Stimulated activated CD8-positive, alpha-beta memory T cell treated with anti-CD3 and anti-CD28 coated beads, Interleukin-2, amount 100 ng/mL, for 48 hours (primary cell): ENCODE measurements around the gene SH2D6.

ENCODE experiments used
- DNase-seq, 2 donors: peaks; one replicate each; pipeline ENCODE4 v3.0.0-alpha.2; 2020; ENCODE audit warnings: low read depth in 2 of 2

SH2D6 gene

DNA sequence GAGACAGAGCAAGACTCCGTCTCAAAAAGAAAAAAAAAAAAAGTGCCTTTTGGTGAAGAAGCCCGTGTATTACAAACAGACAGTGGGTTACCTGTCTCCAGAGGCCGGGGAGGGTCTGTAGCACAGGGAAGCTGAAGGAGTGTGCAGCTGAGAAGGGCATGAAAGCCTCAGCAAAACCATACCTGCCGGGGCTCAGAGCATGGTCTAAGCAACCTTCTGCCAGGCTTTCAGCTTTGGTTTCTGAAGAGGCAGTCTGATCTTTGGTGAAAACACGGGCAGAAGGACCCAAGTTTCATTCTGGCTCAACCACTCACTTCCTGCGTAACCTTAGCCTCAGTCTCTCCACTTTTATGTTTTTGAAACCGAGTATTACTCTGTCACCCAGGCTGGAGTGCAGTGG, 21.5 kb downstream of the SH2D6 start:
- DNase-seq: no peak

DNA sequence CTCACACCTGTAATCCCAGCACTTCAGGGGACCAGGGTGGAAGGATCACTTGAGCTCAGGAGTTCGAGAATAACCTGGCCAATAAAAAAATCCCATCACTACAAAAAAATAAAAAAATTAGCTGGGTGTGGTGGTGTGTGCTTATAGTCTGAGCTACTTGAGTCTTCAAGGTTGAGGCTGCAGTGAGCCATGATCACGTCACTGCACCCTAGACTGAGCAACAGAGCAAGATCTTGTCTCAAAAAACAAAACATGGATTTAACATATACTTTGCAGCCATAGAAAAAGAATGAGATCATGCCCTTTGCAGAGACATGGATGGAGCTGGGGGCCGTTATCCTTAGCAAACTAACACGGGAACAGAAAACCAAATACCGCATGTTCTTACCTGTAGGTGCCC, 22.2 kb downstream of the SH2D6 start:
- no peak for DNase-seq

DNA sequence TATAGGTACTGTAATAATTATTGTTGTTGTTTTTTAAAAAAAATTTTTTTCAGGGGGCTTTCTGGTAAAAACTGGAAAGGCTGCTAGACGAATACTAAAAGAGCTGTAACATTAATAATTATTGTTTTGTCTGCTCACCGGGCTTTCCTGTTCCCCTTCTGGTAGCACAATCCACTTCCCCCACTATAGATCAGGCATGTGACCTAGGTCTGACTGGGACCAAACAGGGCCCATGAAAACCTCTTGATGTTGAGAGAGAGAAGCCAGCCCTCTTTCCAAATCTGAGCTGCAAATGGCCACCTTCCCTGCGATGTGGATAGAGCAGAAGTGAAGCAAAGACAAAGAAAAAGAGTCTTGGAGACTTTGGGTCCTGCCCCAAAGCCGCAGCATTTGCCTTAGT, 23.4 kb downstream of the SH2D6 start:
- DNase-seq: no peak

DNA sequence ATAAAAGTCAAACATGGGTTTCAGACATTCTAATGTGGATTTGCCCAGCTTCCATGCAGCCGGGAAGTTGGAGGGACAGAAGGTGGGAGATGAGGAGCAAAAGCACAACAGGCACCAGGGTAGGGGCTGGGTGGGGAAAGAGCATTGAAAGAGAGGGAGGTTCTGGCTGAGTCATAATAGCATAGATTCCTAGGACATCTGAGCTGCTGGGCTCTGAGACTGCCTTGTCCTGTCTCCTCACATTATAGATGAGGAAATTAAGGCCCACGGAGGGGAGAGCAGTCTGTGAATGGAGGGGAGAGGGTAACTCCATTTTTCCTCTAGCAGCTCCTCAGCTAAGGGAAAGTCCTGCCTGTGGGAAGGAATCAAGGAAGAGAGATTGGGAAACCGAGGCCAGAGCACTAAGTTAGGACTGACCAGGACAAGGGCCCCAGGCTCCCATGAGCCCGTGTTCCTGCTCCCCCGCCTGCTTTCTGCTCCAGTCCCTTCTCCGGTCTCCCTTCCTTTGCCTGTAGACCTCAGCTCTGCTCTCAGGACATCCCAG, 26.2 kb downstream of the SH2D6 start:
- no peak for DNase-seq

DNA sequence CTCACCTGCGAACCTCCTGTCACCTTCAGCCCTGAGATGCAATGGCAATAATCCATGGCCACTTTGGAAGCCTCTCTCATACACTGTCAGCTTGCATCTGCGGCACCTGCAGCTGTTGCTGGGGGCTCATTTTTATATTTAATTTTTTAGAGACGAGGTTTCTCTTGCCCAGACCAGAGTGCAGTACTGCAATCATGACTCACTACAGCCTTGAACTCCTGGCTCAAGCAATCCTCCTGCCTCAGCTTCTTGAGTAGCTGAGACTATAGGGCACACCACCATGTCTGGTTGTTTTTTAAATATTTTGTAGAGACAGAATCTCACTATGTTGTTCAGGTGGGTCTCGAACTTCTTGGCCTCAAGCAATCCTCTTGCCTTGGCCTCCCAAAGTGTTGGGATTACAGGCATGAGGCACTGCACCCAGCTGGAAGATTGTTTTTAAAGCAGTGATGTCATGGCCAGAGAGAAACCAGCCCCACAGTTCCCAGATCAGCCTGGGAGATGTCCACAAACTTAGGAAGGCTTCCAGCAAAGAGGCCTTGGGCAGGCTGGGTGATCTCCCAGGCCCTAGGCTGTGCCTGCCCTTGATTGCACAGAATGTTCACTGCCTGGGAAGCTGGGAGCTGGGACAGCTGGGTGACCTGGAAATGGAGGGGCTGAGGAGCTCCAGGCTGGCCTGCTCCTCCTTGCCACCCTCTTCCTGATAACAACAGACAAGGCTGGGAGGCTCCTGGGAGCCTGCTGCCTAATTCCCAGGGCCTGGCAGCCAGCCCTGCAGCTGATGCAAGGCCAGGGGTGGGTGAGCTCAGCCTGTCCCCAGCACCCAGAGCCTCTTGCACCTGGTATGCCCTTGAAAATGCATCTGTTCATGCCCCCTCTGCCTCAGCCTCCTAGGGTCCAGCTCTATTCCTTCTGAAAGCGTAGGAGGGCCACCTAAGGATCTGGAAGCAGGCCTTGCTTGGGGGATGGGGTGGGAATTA, 27.1 kb downstream of the SH2D6 start:
- no peak for DNase-seq

DNA sequence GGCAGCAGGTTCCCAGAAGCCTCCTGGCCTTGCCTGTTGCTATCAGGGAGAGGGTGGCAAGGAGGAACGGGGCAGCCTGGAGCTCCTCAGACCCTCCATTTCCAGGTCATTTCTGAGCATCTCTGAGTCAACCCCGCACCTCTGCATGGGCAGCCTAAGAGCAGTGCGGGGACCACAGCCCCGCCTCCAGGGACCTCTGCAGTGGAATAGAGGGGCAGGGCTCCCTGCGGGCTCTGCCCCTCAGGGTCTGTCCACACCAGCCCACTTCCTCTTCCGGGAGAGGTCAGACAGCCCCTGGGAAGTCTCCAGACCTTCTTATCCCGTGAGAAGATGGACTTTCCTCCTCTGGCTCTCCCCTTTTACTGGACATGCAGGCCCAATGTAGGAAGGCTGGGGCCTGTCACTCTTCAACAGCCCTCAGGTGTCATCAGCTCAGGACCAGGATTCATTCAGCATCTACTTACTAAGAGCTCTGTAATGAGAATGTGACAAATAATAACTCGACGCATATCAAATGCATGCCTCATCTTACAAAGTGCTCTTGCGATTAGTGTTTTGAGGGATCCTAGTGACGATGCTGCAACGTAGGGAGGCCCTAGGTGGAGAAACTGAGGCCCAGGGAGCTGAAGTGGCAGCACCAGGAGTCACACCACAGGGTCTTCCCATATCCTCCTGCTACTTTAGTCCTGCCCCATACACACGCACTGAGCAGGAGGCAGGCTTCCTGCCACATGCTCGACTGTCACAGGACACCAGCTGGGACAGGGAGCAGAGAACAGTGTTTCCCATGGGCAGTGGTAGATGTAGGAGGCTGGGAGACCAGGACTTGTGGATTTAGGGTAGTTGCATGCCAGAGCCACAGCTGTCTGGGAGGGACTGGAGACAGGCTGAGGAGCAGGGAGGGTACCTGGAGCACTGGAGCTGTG, 28.0 kb downstream of the SH2D6 start:
- no peak for DNase-seq

DNA sequence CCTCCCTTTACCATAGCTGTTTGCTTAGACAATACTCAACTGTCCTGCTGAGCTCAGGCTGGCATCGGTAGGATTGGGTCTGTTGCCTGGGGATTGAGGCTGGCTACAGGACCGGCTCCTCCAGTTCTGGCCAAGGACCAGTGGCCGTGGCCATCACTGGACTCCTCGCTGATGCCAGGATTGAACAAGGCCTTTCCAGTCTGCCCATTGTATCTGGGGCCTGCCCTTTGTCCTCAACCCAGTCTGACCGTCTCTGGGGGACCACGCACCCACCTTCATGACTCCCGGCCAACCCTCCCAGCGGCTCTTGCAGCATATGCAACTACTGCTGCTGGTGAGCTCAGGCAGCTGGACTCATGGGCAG, 28.7 kb downstream of the SH2D6 start:
- no peak for DNase-seq

DNA sequence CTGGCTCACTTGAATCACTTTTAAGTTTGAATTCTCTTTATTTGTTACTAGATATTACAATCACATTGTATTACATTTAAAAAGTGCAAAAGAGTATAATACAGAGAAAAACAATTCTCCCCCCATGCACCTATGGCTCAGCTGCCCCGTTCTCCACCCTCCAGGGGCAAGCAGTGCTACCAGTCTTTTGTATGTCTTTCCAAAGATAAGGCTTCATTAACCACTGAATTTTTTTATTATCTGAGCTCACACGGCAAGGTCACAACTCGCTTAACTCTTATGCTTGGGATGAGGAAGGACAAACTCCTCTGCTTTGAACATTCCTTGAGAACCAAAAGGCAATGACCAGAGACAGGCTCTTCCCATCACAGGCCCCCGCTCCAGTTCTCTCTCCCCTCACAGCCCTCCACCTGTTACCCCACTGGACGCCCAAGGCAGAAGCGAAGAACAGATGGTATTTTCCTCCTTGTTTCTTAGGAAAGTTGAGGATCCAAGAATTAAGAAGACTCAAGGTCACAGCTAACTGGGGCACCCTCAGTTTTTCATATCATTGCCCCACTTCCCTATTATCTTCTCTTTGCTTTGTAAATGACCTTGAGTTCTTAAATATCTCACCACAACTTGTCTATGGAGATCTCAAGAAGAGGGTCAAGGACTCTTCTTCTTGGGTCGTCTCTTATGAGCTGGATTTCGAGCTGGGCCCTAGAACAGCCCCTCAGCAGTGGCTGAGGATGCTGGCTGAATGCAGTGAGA, 30.1 kb downstream of the SH2D6 start:
- no peak for DNase-seq

DNA sequence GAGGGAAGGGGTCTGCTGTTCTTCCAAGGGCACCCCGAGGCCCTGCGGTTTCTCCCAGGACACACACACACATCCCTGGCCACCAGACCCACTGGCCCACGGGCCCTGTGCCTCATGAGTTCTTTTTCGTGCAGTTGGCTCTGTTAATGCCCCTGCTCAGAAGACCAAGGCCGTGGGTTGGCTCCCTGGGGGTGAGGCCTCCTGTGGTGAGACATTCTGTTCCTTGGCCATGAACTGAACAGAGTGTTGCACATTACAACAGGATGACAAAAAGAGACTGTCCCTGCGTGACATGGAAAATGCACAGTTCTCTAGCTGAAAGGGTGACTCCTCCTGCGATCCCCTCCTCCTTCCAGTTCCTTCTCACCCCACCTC, 30.7 kb downstream of the SH2D6 start:
- no peak for DNase-seq

DNA sequence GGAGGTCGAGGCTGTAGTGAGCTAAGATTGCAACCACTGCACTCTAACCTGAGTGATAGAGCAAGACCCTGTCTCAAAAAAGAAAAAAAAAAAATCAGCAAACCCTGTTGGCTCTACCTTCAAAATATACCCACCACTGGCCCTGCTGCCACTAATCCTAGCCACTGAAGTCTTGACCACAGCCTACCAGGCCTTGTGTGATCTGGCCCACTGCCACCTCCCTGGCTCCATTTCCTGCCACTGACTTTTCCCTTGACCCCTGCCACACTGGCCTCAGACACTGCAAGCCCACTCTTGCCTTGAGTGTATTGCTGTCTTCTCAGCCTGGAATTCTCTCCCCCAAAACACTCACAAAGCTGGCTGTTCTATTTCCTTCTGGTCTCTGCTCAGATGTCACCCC, 33.7 kb downstream of the SH2D6 start:
- DNase-seq: no peak

DNA sequence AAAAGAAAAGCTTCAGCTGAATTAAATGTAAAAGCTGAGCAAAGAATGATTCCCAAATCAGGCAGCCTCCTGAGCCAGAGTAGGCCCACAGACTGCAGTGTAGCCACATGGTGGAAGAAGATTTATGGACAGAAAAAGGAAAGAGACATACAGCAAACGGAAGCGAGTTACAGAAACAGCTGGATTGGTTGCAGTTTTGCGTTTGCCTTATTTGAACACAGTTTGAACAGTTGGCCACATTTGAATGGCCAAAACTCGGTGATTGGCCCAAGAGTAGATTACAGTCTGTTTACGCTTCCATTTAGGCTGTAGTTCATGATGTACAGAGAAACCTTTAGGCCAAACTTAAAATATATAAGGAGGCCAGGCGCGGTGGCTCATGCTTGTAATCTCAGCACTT, 35.1 kb downstream of the SH2D6 start:
- no peak for DNase-seq

DNA sequence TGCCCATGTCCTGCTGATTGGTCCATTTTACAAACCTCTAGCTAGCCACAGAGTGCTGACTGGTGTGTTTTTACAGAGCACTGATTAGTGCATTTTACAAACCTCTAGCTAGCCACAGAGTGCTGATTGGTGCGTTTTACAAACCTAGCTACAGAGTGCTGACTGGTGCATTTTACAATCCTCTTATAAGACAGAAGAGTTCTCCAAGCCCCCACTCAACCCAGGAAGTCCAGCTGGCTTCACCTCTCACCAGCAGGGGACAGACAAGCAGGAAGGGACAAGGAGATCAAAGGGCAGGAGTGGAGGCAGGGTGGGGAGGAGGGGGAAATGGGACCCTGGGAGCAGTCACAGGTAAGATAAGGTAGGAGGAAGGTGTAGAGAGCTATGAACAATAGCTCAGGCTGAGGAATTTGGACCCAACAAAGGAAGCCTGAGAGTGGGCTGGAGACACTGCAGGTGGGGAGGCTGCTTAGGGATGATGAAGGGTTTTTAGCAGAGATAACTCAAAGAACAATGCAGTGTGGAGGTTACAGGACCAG, 37.1 kb downstream of the SH2D6 start:
- DNase-seq: no peak

DNA sequence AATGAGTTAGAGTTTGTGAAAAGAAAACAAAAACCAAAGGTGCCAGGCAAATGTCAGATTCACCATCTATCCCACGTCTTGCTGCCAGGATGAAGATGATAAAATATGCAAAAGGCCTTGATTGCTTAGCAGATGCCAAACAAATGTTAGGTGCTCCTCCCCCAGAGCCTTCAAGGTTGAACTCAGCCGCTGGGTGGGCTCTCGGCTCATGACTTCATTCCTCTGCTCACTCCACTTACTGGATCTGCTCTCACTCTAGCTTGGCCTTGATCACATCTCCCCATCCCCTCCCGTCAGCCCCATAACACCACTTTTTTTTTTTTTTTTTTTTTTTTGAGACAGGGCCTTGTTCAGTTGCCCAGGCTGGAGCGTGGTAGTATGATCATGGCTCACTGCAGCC, 38.5 kb downstream of the SH2D6 start:
- DNase-seq: no peak

DNA sequence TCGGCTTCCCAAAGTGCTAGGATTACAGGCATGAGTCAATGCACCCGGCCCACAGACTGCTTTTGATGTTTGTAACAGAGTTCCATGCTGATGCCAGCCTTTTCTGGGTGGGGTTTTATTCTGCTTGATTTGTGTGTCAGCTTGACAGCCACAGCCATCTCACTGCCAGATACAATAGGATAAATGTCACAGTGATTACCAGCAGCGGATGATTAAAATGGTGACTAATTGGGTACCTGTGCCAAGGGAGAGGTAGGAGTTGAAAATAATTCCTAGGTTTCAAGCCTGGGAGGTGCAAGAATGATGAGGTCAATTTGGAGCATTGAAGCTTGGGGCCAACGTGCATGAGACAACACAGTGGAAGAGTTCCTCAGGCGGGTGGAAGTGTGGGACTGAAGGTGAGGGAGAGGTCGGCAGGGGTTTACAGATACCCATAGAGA, 39.4 kb downstream of the SH2D6 start:
- DNase-seq: no peak

DNA sequence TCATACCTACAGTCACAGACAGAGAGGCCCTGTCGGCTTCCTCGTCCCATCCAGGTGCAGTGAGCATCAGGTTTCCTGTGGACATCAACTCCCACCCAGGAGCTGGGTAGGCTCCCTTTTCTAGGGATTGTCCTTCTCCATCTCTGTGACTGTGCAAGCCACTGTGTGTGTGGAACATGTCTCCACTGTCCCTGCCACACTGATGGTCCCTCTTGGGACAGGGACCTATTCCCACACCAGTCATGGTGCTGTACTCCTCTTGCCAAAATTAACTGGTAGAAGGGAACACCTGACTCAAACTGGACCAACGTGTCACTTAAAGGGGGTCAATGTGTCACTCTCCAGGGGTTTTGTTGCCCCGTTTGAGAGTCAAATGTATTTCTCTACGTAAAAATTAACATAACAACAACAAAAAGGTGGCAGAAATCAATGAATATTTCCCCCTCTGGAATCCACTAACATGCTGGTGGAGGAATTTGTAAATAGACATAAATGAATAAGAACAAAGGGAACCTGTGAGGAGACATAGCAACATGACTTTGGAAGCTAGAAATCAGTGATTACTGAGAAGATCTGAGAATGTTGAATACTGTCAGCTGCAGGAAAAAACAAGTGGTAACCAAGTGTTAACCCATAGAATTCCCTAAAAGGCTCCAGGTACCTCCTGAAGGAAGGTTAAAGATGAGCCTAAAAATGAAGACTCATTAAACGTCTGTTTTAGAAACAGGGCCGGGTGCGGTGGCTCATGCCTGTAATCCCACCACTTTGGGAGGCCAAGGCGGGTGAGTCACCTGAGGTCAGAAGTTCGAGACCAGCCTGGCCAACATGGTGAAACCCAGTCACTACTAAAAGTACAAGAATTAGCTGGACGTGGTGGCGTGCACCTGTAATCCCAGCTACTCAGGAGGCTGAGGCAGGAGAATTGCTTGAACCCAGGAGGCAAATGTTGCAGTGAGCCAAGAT, 40.4 kb downstream of the SH2D6 start:
- no peak for DNase-seq

DNA sequence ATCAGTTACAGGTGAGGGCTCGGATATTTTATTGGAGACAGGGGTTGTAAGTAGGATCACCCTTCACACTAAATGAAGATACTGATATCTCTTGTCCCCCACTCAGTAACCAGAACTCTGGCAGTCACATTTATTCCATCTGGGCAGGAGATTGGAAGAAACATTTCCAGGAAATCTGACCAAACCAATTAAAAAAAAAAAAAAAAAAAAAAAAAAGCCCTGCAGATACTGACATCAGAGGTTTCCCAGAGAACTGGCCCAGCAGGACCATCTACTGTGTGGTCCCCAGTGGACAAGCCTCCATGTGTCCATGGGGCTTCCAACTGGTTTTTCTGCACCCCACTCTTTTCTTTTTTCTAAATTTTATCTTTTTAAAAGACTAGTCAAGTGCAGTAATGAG, 41.3 kb downstream of the SH2D6 start:
- DNase-seq: no peak

DNA sequence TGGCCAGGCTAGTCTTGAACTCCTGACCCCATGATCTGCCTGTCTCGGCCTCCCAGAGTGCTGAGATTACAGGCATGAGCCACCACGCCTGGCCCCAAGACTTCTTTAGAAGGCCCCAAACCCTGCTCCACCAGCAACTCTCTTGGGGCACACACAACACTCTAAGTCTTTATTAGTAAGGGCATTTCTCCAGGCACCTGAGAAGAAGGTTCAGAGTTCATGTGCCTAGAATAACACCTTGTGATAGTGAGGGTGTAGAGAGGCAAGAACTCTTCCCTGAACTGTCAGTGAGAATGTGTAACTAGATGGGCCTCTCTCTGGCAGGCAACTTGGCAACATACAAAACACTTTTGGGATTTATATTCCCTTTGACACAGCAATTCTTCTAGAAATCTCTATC, 43.8 kb downstream of the SH2D6 start:
- no peak for DNase-seq

DNA sequence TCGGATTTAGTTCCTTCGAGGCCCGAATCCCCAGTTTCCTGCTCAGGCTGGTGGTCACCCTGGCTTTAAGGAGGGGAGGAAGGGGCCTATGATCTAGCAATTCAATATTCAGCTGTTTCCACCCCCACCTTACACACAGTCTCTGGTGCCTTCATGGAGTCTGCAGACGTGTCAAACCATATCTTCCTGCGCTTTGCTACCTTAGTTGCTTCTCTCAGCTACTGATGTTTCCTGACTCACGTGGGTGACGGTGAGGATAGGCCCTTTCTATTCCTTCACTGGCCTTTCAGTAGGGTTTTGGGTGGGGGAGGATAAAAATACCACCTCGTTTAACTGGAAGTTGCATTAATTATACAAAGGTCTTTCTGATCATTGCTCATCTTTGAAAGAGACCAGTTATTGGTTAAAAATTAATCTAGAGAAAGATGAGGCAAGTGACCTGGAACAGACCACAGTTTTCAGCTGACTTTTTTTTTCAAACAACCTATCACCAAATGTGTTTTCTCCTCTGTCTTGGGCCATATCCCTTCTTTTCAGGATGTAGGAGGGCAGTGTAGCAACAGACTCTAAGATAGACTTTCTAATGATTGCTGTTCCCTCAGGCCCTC, 49.7 kb downstream of the SH2D6 start:
- no peak for DNase-seq

DNA sequence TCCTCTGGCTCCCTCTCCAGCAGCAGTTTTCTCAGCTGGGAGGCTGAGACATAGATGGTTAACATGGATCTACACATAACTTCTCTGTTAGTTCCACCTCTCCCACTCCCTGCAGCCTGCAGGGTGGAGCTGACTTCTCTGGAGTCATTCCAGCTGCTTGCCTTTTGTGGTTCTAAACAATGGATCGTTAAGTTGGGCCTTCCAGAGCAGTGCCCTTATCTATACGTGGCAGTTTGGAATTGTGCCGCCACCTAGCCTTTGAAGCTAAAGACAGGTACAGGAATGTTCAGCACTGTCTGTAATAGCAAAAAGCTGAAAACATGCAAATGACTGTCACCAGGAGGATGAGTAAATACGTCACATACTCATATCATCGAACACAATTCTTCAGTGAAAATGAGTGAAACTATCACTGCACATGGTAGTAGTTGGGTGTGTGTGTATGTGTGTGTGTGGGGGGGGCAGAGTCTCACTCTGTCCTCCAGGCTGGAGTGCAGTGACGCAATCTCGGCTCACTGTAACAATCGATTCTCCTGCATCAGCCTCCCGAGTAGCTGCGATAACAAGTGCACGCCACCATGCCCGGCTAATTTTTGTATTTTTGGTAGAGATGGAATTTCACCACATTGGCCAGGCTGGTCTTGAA, 50.3 kb downstream of the SH2D6 start:
- DNase-seq: no peak
